Stomach (tissue), 9 donors: ENCODE results near the gene ODC1. TPM values are rescaled to one million over a fixed set of nuclear protein-coding genes. Genes with fewer than 3 reads are reported as not detected.
"Not testable (repeated sequence)": the region's sequence is repeated elsewhere in the genome, so short reads cannot be mapped to it uniquely, and the experiment has no call there.

ENCODE experiments used
- DNase-seq, 2 donors: peaks; one replicate each; pipeline versions ENCODE4 v3.0.0 to v3.0.0-alpha.2; 2013 to 2019
- H3K27ac ChIP-seq, 5 donors: fragments of 200-600 bp in 4 of 5; sonication (generic) in 4 of 5; one replicate each; pipeline ENCODE4 v1.5.1; 2013 to 2019; ENCODE audit warnings: mild to moderate bottlenecking in 1 of 5, moderate library complexity in 1 of 5
- H3K27me3 ChIP-seq, 3 donors: fragments of 200-600 bp; sonication (generic); one replicate each; pipeline ENCODE4 v1.5.1; 2017 to 2019; ENCODE audit warnings: mixed run types in 1 of 3
- H3K36me3 ChIP-seq, 4 donors: fragments of 200-600 bp; sonication (generic); 1 replicate in 3 of 4; 2 replicates in 1 of 4; pipeline ENCODE4 v1.5.1; 2016 to 2019
- H3K4me1 ChIP-seq, 4 donors: fragments of 200-600 bp; sonication (generic); one replicate each; pipeline ENCODE4 v1.5.1; 2016 to 2019
- H3K4me3 ChIP-seq, 4 donors: fragments of 200-600 bp; sonication (generic) in 3 of 4; one replicate each; pipeline ENCODE4 v1.5.1; 2016 to 2019; ENCODE audit warnings: mild to moderate bottlenecking in 1 of 4
- H3K9me3 ChIP-seq, 4 donors: fragments of 200-600 bp; sonication (generic); one replicate each; pipeline ENCODE4 v1.5.1; 2016 to 2019
- CTCF ChIP-seq, 7 experiments: fragments of 450-650 bp in 4 of 7; fragments of 200-600 bp in 3 of 7; sonication (generic) in 3 of 7; IDR thresholded peaks; one replicate each; pipeline ENCODE4 v1.5.1; 2016 to 2019; ENCODE audit warnings: antibody characterized with exemption in 7 of 7, control low read depth in 2 of 7, mild to moderate bottlenecking in 1 of 7
- EP300 ChIP-seq: sonication (generic); formaldehyde crosslinking; IDR thresholded peaks from one replicate; pipeline ENCODE4 v1.6.1; 2017; ENCODE audit warnings: antibody characterized with exemption
- POLR2A ChIP-seq, 4 donors: fragments of 450-650 bp; IDR thresholded peaks; one replicate each; pipeline ENCODE4 v1.6.1; 2016; ENCODE audit warnings: antibody characterized with exemption in 4 of 4, control low read depth in 2 of 4, mild to moderate bottlenecking in 1 of 4, moderate library complexity in 1 of 4
- POLR2AphosphoS5 ChIP-seq, 3 donors: sonication (generic); formaldehyde crosslinking; IDR thresholded peaks; one replicate each; pipeline ENCODE4 v1.6.1; 2016; ENCODE audit warnings: antibody characterized with exemption in 3 of 3
- WGBS, 5 donors: extraction: QIAGEN DNeasy Blood & Tissue Kit in 3 of 5; methylation state at CpG; one replicate each; pipeline versions ENCODE4 v1.1.5 to v1.1.7; 2013 to 2018; 5-methylcytosine and 5-hydroxymethylcytosine counted together
- intact Hi-C: fragments of 100-400 bp; cut with DNase I; formaldehyde crosslinking; loops from one replicate; pipeline ENCODE4 v1.15.1; 2023; ENCODE audit warnings: low total_unique reads
- polyA plus RNA-seq, 3 donors: library from polyadenylated mRNA; stranded (reverse); fragments of 200-250 nt; gene quantifications; one replicate each; pipeline ENCODE4 v1.2.3, GENCODE V29; 2013
- total RNA-seq, 5 donors: library from RNA; depleted of rRNA; stranded (reverse); fragments of >200 nt; gene quantifications; one replicate each; pipeline versions ENCODE4 v1.1.0 to v1.2.3, GENCODE V29; 2014 to 2016
- donor health status: healthy with polysubstance abuse.
- donor health status: Bipolar disorder and iron deficiency.
- donor health status: healthy.

The ODC1 gene
- total and polyA plus RNA-seq, 8 donors: 32.2 to 148 (median 49.8) TPM

- 70 to 77% (median 76%) methylated on average over 17 of the region's 17 CpGs for WGBS, 5 donors
- Histone ChIP-seq H3K4me3 (no peak overlapping the region), H3K27me3 (no peaks in the 10 kb centered on the region), H3K9me3 (no peaks in the 10 kb centered on the region), H3K36me3 (no peaks in the 10 kb centered on the region), H3K4me1 (peaks cover 0 to 14% (median 5%) of the 10 kb centered on the region in 4 donors), H3K27ac (no peak overlapping the region)
- TF ChIP-seq POLR2AphosphoS5 (IDR thresholded peaks at IDR 0.05) (no peak), EP300 (no peak), CTCF (IDR thresholded peaks at IDR 0.05) (no peak), POLR2A (IDR thresholded peaks at IDR 0.05) (no peak)
- intact Hi-C loops: no loop called here
- DNase-seq: no peak
Measured at GRCh38 chr2:10460366-10460796, 12.3 kb upstream of the ODC1 start.

GRCh38 chr2:10457846-10458598 is 9.9 kb upstream of the ODC1 start:
- Histone ChIP-seq H3K9me3 (no peaks in the 10 kb centered on the region), H3K4me3 (no peak overlapping the region), H3K27me3 (no peaks in the 10 kb centered on the region), H3K36me3 (no peaks in the 10 kb centered on the region), H3K27ac (no peak overlapping the region), H3K4me1 (peaks cover 4 to 33% (median 21%) of the 10 kb centered on the region in 4 donors)
- peak; percentile 45 to 48 for DNase-seq
- TF ChIP-seq CTCF (IDR thresholded peaks at IDR 0.05) (no peak), EP300 (no peak), POLR2A (IDR thresholded peaks at IDR 0.05) (no peak), POLR2AphosphoS5 (IDR thresholded peaks at IDR 0.05) (peak in 1 of 3 donors; percentile 39)
- intact Hi-C loops: no loop called here
- 33 to 48% (median 34%) methylated on average over 11 of the region's 11 CpGs for WGBS, 5 donors

DNA sequence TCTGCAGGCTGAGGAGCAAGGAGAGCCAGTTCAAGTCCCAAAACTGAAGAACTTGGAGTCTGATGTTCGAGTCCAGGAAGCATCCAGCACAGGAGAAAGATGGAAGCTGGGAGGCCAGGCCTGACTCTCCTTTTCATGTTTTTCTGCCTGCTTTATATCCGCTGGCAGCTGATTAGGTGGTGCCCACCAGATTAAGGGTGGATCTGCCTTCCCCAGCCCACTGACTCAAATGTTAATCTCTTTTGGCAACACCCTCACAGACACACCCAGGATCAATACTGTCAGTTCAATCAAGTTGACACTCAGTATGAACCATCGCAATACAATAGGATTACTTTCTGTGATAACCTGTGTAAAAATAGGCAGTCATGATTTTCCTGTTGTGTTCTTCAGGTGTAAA is 9.1 kb upstream of the ODC1 start:
- H3K27ac ChIP-seq: not testable (repeated sequence)

DNA sequence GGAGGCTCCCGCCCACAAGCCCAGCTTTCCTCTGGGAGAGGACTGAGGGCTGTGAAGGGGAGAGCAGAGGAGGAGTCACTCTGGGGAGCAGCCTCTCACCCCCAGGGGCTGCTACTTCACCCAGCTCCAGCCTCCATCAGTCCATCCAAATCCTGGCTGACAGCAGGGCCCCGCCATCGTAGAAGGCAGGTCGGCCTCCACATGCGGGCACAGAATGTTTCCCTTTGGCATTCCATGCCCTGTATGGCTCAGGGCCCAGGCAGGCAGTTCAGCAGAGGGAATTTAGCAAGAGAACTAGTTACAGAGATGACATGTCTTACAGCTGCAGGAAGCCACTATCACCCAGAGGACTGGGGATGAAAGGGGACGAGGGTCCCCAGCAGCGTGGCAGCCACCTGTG is 6.4 kb upstream of the ODC1 start:
- Histone ChIP-seq H3K27me3 (no peaks in the 10 kb centered on the region), H3K27ac (peak overlapping the region in 2 of 5 donors; percentile 50 to 51), H3K4me1 (peaks cover 13 to 65% (median 40%) of the 10 kb centered on the region in 4 donors), H3K9me3 (no peaks in the 10 kb centered on the region), H3K36me3 (no peaks in the 10 kb centered on the region), H3K4me3 (no peak overlapping the region)
- WGBS, 5 donors: 63 to 78% (median 72%) methylated on average over 7 of the region's 7 CpGs
- TF ChIP-seq POLR2AphosphoS5 (IDR thresholded peaks at IDR 0.05) (peak in 1 of 3 donors; percentile 13), EP300 (no peak), POLR2A (IDR thresholded peaks at IDR 0.05) (no peak)
- intact Hi-C loops: no loop called here
- DNase-seq: peak in 1 of 2 donors; percentile 55

More for the DNA sequence above, 9.1 kb upstream of the ODC1 start:
- H3K36me3 ChIP-seq, DNase-seq, intact Hi-C loops, H3K9me3 ChIP-seq, H3K27me3 ChIP-seq, H3K4me3 ChIP-seq: not testable (repeated sequence)
- peaks cover 4 to 42% (median 29%) of the 10 kb centered on the region in 4 donors for H3K4me1 ChIP-seq
- WGBS, 5 donors: 78 to 90% (median 88%) methylated on average over 3 of the region's 3 CpGs

DNA sequence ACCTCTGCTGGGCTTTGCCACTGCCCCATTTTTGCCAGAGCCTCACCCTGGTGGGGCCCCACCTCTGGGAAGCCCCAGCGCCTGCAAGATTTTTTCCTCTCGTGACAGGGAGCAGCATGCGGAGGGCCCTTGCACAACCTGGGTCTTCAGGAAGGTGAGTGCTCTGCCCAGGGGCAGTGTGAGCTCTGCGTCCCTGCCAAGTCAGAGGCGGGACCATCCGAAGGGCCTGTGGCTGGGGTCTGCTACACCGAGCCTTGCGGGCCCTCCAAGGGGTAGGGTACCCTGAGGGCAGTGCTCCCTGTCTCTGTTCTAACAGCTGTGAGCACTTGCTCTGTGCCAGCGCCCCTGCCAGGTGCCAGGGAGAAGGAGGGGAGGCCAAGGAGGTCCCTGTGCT is 5.8 kb upstream of the ODC1 start:
- 65 to 82% (median 68%) methylated on average over 8 to 9 of the region's 9 CpGs for WGBS, 5 donors
- Histone ChIP-seq H3K27ac (peak overlapping the region in 3 of 5 donors; percentile 14 to 51 (median 50)), H3K4me3 (no peak overlapping the region), H3K4me1 (peaks cover 19 to 71% (median 46%) of the 10 kb centered on the region in 4 donors), H3K27me3 (no peaks in the 10 kb centered on the region), H3K36me3 (no peaks in the 10 kb centered on the region), H3K9me3 (no peaks in the 10 kb centered on the region)
- intact Hi-C loops: no loop called here
- DNase-seq: no peak
- TF ChIP-seq CTCF (IDR thresholded peaks at IDR 0.05) (no peak), EP300 (no peak), POLR2A (IDR thresholded peaks at IDR 0.05) (no peak), POLR2AphosphoS5 (IDR thresholded peaks at IDR 0.05) (no peak)
